Activated naive CD4-positive, alpha-beta T cell treated with anti-CD3 and anti-CD28 coated beads, Interleukin-2, amount 10 ng/mL, durations not matched to agents 7 days and 5 days (primary cell): ENCODE results near the gene PLD4.
A peak's percentile ranks its signal among the peaks of the same experiment; 100 is the strongest.
"Not testable (repeated sequence)": the region's sequence is repeated elsewhere in the genome, so short reads cannot be mapped to it uniquely, and the experiment has no call there.

ENCODE experiments used
- CTCF ChIA-PET: fragments of 350-600 bp; sonication (Branson Sonifier 250); formaldehyde crosslinking; loops from one replicate; lab custom pipeline; 2021; ENCODE audit warnings: antibody characterized with exemption; lab: Charles Lee
- DNase-seq: peaks from one replicate; pipeline ENCODE4 v3.0.0-alpha.2; 2020
- H3K27ac Mint-ChIP-seq: one replicate; pipeline ENCODE4 v1.8.0; 2021; ENCODE audit warnings: mild to moderate bottlenecking, moderate library complexity, mixed read lengths
- H3K27me3 Mint-ChIP-seq: one replicate; pipeline ENCODE4 v1.8.0; 2021; ENCODE audit warnings: mild to moderate bottlenecking, mixed read lengths
- H3K36me3 Mint-ChIP-seq: one replicate; pipeline ENCODE4 v1.8.0; 2021; ENCODE audit warnings: mixed read lengths
- H3K4me1 Mint-ChIP-seq: one replicate; pipeline ENCODE4 v1.8.0; 2021; ENCODE audit warnings: mixed read lengths
- H3K4me3 Mint-ChIP-seq: one replicate; pipeline ENCODE4 v1.8.0; 2021; ENCODE audit warnings: mild to moderate bottlenecking, moderate library complexity, mixed read lengths
- H3K9me3 Mint-ChIP-seq: one replicate; pipeline ENCODE4 v1.8.0; 2021; ENCODE audit warnings: mixed read lengths

The PLD4 gene

DNA sequence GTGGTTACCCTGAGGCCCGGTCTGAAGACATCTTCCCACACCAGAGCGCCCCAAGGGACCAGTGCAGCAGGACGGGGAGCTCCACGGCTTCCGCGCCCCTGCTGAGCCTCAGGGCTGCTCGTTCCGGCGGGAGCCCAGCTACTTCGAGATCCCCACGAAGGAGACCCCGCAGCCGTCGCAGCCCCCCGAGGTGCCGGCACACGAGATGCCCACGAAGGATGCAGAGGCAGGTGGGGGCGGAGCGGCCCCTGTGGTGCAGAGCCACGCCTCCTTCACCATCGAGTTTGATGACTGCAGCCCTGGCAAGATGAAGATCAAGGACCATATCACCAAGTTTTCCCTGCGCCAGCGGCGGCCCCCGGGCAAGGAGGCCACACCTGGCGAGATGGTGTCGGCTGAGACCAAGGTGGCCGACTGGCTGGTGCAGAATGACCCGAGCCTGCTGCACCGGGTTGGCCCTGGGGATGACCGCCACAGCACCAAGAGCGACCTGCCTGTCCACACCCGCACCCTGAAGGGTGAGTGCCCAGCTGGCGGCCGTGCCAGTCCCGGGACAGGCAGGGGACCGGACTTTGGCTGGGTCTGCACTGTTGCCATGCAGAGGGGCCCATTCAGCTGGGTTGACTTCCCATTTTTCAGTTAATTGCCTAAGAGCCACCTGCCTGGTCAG, 41.6 kb upstream of the PLD4 start:
- CTCF ChIA-PET = no interaction called here
- no peak for DNase-seq
- H3K4me3 Mint-ChIP-seq = no peak overlapping the region

DNA sequence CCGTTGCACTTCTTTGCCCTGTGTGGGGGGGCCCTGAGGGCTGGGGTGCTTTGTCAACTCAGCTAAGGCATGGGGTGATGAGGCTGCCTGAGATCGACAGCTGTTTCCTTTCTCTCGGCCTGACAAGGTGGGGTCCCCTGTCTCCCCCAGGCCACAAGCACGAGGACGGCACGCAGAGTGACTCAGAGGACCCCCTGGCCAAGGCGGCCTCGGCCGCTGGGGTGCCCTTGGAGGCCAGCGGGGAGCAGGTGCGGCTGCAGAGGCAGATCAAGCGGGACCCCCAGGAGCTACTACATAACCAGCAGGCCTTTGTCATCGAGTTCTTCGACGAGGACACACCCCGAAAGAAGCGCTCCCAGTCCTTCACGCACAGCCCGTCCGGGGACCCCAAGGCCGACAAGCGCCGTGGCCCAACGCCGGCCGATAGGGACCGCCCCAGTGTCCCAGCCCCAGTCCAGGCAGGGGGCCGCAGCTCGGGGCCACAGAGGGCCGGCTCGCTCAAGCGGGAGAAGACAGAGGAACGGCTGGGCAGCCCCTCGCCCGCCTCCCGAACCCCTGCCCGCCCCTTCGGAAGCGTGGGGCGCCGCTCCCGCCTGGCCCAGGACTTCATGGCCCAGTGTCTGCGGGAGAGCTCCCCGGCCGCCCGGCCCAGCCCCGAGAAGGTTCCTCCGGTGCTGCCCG, 40.9 kb upstream of the PLD4 start:
- H3K4me3 Mint-ChIP-seq = no peak overlapping the region
- no peaks in the 10 kb centered on the region for H3K27me3 Mint-ChIP-seq
- no peaks in the 10 kb centered on the region for H3K9me3 Mint-ChIP-seq
- CTCF ChIA-PET = no interaction called here
- H3K27ac Mint-ChIP-seq = no peak overlapping the region
- H3K36me3 Mint-ChIP-seq = no peaks in the 10 kb centered on the region
- H3K4me1 Mint-ChIP-seq = no peaks in the 10 kb centered on the region
- no peak for DNase-seq

More for the DNA sequence above, 41.6 kb upstream of the PLD4 start:
- Mint-ChIP-seq H3K9me3 (no peaks in the 10 kb centered on the region), H3K36me3 (no peaks in the 10 kb centered on the region), H3K27me3 (no peaks in the 10 kb centered on the region), H3K27ac (no peak overlapping the region), H3K4me1 (no peaks in the 10 kb centered on the region)

DNA sequence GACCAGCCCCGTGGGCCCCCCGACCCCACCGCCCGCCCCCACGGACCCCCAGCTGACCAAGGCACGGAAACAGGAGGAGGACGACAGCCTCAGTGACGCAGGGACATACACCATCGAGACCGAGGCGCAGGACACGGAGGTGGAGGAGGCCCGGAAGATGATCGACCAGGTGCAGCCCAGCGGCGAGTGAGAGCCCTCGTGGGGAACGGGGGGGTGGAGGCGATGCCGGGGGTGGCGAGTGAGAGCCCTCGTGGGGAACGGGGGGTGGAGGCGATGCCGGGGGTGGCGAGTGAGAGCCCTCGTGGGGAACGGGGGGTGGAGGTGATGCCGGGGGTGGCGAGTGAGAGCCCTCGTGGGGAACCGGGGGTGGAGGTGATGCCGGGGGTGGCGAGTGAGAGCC, 40.3 kb upstream of the PLD4 start:
- CTCF ChIA-PET, H3K4me3 Mint-ChIP-seq, H3K9me3 Mint-ChIP-seq, H3K4me1 Mint-ChIP-seq, H3K27ac Mint-ChIP-seq, H3K36me3 Mint-ChIP-seq, H3K27me3 Mint-ChIP-seq: not testable (repeated sequence)
- peak; percentile 17 for DNase-seq

DNA sequence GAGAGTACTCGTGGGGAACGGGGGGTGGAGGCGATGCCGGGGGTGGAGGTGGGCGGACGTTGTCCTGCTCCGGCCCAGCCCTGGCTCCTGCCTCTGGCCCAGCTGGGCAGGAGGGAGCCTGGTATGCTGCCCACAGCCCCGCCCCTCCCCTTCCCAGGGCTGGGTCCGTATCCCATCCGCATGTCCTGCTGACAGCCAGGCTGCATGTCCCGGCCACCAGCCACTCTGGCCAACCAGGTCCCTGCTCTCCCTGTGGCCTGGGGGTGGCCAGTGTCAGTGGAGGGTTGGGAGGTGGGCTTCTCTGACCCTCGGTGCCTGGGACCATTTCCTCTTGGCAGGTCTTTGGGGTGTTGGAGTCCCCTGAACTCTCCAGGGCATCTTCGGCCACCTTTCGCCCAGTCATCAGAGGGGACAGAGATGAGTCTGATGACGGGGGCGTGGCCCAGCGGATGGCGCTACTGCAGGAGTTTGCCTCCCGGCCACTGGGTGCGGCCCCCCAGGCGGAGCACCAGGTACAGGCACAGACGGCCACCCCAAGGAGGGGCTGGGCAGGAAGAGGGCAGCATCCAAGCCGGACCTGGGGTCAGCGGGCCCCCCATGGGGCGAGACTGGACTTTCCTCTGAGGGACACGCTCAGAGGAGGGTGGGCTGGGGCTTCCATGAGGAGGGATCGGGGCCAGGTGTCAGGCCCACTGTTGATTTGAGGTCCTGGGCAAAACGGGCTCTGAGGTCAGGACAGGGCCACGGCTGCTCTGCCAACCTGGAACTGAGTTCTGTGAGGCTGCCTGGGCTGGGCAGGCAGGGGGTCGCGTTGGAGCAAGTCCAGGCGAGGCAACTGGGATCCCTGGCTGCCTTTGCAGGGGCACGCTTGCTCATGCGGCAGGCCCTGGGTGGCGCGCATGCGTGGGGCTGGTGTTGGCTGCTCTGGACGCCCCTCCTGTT, 39.4 kb upstream of the PLD4 start:
- H3K27me3 Mint-ChIP-seq = no peaks in the 10 kb centered on the region
- DNase-seq = peak; percentile 20
- H3K4me1 Mint-ChIP-seq = no peaks in the 10 kb centered on the region
- H3K36me3 Mint-ChIP-seq = no peaks in the 10 kb centered on the region
- CTCF ChIA-PET = no interaction called here
- no peak overlapping the region for H3K27ac Mint-ChIP-seq
- H3K4me3 Mint-ChIP-seq = no peak overlapping the region
- H3K9me3 Mint-ChIP-seq = no peaks in the 10 kb centered on the region

DNA sequence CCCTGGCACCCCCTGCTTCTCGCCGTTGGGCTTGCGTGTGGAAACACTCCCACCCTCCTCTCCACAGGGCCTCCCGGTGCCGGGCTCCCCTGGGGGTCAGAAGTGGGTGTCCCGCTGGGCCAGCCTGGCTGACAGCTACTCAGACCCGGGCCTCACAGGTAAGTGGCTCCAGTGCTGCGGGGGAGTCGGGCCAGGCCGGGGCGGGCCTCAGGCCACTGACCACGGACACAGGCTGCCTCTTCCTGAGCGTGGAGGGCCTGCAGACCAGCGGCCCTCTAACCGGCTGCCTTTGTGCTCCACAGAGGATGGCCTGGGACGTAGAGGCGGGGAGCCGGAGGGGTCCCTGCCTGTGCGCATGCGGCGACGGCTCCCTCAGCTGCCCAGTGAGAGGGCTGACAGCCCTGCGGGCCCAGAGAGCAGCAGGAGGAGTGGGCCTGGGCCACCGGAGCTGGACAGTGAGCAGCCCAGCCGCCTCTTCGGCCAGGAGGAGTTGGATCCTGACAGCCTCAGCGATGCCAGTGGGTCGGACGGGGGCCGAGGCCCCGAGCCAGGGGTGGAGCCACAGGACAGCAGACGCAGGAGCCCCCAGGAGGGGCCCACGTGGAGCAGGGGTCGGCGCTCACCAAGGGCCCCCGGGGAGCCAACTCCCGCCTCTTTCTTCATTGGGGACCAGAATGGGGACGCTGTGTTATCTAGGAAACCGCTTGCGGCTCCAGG, 38.5 kb upstream of the PLD4 start:
- no peak overlapping the region for H3K4me3 Mint-ChIP-seq
- no peaks in the 10 kb centered on the region for H3K27me3 Mint-ChIP-seq
- CTCF ChIA-PET = no interaction called here
- H3K27ac Mint-ChIP-seq = no peak overlapping the region
- H3K4me1 Mint-ChIP-seq = no peaks in the 10 kb centered on the region
- DNase-seq = no peak
- no peaks in the 10 kb centered on the region for H3K9me3 Mint-ChIP-seq
- H3K36me3 Mint-ChIP-seq = no peaks in the 10 kb centered on the region

DNA sequence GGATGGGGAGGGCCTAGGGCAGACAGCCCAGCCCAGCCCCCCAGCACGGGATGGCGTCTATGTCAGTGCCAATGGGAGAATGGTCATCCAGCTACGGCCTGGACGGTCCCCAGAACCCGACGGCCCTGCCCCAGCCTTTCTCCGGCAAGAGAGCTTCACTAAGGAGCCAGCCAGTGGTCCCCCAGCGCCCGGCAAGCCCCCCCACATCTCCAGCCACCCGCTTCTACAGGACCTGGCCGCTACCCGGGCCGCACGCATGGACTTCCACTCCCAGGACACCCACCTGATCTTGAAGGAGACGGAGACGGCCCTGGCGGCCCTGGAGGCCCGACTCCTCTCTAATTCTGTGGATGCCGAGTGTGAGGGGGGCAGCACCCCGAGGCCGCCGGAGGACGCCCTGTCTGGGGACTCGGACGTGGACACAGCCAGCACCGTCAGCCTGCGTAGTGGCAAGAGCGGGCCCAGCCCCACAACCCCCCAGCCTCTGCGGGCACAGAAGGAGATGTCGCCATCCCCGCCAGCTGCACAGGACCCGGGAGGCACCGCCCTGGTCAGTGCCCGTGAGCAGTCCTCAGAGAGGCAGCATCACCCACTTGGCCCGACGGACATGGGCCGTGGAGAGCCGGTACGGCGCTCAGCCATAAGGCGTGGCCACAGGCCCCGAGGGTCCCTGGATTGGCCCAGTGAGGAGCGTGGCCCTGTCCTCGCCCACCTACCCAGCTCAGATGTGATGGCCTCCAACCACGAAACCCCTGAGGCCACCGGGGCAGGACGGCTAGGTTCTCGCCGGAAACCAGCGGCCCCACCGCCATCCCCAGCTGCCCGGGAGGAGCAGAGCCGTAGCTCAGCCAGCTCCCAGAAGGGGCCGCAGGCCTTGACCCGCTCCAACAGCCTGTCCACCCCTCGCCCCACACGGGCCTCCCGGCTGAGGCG, 37.7 kb upstream of the PLD4 start:
- DNase-seq = peak; percentile 18

DNA sequence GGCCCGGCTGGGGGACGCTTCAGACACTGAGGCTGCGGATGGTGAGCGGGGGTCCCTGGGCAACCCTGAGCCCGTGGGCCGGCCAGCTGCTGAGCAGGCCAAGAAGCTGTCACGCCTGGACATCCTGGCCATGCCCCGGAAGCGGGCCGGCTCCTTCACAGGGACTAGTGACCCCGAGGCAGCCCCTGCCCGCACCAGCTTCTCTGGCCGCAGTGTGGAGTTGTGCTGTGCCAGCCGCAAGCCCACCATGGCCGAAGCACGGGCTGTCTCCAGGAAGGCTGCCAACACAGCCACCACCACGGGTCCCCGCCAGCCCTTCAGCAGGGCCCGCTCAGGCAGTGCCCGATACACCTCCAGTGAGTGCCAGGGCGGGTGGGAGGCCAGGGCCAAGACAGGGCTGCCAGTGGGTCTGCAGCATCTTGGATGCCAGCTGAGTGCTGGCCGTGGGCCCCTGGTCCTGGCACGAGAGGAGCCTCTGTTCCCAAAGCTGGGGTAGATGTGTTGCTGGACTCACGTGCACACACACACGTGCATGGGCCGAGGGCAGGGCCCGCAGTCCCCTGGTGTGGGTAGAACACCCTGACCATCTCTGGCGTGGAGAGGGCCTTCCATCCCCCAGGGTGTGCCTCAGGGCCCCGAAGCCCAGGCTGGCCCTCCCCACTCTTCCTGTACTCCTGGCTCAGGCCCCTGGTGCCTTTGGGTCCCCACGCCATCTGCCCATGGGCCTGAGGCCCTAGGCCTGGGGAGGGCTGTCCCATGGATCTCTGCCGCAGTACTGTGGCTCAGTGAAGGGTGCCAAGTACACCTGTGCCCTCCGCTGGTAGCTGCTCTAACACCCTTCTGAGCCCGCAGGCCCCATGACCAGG, 36.8 kb upstream of the PLD4 start:
- CTCF ChIA-PET = no interaction called here
- Mint-ChIP-seq H3K4me1 (no peaks in the 10 kb centered on the region), H3K27me3 (no peaks in the 10 kb centered on the region), H3K4me3 (no peak overlapping the region), H3K9me3 (no peaks in the 10 kb centered on the region), H3K27ac (no peak overlapping the region), H3K36me3 (no peaks in the 10 kb centered on the region)
- no peak for DNase-seq

More for the DNA sequence above, 37.7 kb upstream of the PLD4 start:
- Mint-ChIP-seq H3K27ac (no peak overlapping the region), H3K4me3 (no peak overlapping the region), H3K36me3 (no peaks in the 10 kb centered on the region), H3K27me3 (no peaks in the 10 kb centered on the region), H3K4me1 (no peaks in the 10 kb centered on the region), H3K9me3 (no peaks in the 10 kb centered on the region)
- CTCF ChIA-PET = no interaction called here

DNA sequence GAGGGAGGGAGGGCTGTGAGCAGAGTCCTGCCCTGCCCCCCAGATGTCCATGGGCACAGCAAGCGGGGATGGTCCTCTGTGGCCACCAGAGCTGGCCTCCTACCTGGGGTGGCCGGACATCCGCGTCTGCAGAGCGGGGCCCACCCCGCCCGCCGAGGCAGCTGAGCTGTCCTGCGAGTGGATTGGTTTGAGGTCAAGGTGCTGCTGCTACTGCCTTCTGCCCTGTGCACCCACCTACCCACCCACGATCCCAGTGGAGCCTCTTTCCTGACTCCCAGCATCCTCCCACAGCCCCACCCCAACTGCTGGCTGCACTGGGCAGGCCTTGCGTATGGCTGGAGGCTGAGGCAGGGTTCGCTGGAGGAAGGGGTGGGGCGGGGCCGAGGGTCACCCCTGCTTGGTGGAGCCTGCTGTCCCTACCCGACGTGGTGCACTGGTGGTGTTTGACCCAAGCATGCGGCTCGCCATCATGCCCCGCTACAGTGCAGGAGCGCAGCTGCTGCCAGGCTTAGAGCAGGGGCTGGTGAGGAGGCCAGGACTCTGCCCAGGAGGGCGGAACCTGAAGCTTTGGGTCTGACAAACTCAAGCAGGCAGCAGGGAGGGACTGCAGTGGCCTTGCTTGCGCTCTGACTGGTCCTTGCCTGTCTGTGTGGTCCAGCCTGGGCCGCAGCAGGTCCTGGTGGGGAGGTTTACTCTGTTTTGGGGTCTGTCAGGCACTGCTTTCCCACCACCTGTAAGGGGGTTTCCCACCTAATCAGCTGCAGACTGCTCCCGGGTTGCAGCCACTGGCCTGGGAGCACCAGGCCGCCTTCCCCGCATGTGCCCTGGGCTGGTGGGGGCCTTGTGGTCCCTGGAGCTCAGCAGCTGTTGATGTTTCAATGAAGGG, 35.9 kb upstream of the PLD4 start:
- CTCF ChIA-PET = no interaction called here
- Mint-ChIP-seq H3K9me3 (no peaks in the 10 kb centered on the region), H3K4me1 (no peaks in the 10 kb centered on the region), H3K4me3 (no peak overlapping the region), H3K27ac (no peak overlapping the region), H3K27me3 (no peaks in the 10 kb centered on the region), H3K36me3 (no peaks in the 10 kb centered on the region)
- peak; percentile 17 for DNase-seq

DNA sequence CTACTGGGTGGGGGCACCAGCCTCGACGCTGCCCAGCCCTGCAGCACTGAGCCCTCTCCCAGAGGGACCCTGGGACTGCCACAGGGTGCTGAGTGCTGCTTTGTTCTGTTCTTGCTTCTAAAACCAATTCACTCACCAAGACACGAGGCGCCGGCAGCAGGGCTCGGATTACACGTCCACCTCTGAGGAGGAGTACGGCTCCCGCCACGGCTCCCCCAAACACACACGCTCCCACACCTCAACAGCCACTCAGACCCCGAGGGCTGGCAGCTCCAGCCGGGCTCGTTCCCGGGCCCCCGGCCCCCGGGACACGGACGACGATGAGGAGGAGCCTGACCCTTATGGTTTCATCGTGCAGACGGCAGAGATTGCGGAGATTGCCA, 35.3 kb upstream of the PLD4 start:
- H3K27me3 Mint-ChIP-seq = no peaks in the 10 kb centered on the region
- CTCF ChIA-PET = no interaction called here
- no peak overlapping the region for H3K27ac Mint-ChIP-seq
- H3K4me1 Mint-ChIP-seq = no peaks in the 10 kb centered on the region
- no peaks in the 10 kb centered on the region for H3K36me3 Mint-ChIP-seq
- H3K9me3 Mint-ChIP-seq = no peaks in the 10 kb centered on the region
- no peak overlapping the region for H3K4me3 Mint-ChIP-seq
- no peak for DNase-seq

DNA sequence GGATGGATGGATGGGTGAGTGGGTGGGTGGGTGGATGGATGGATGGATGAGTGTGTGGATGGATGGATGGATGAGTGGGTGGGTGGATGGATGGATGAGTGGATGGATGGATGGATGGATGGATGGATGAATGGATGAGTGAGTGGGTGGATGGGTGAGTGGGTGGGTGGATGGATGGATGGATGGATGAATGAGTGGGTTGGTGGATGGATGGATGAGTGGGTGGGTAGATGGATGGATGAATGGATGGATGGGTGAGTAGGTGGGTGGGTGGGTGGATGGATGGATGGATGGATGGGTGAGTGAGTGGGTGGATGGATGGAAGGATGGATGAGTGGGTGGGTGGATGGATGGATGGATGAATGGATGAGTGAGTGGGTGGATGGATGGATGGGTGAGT, 34.4 kb upstream of the PLD4 start:
- H3K27ac Mint-ChIP-seq, DNase-seq, H3K27me3 Mint-ChIP-seq, H3K4me1 Mint-ChIP-seq, CTCF ChIA-PET, H3K4me3 Mint-ChIP-seq, H3K9me3 Mint-ChIP-seq, H3K36me3 Mint-ChIP-seq: not testable (repeated sequence)

DNA sequence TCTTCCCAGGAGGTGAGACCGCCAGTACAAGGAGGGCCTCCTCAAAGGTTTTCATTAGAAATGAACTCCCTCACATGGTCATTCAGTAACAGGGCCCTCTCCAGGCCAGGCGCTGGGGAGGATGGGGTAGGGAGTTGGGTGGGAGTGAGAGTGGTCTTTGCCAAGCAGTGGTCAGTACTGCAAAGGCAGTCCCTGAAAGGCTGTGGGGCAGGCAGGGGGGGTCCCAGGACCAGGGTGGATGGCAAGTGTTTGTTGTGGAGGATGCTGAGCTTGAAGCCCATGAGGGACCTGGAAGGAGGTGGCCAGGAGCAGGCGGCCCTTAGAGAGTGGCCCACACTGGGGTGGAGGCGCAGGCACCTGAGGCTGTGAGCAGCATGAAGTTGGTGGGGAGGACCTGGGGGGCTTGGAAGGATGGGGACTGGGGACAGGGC, 33.5 kb upstream of the PLD4 start:
- peak; percentile 19 for DNase-seq
- no peak overlapping the region for H3K4me3 Mint-ChIP-seq
- H3K9me3 Mint-ChIP-seq = no peaks in the 10 kb centered on the region
- H3K27ac Mint-ChIP-seq = no peak overlapping the region
- CTCF ChIA-PET = no interaction called here
- no peaks in the 10 kb centered on the region for H3K4me1 Mint-ChIP-seq
- peaks cover 3% of the 10 kb centered on the region for H3K27me3 Mint-ChIP-seq
- no peaks in the 10 kb centered on the region for H3K36me3 Mint-ChIP-seq
